Activated CD4-positive, alpha-beta T cell treated with anti-CD3 and anti-CD28 coated beads, Interleukin-2, amount 10 ng/mL, durations not matched to agents 24 days and 14 days (primary cell): ENCODE data around the gene GJA4. TPM values are rescaled to one million over a fixed set of nuclear protein-coding genes. Genes with fewer than 3 reads are reported as not detected.

ENCODE experiments used
- DNase-seq: peaks from one replicate; pipeline ENCODE4 v3.0.0; 2022
- H3K27ac Mint-ChIP-seq: one replicate; pipeline ENCODE4 v1.8.0; 2022; ENCODE audit warnings: mild to moderate bottlenecking, mixed read lengths
- H3K27me3 Mint-ChIP-seq: one replicate; pipeline ENCODE4 v1.8.0; 2022; ENCODE audit warnings: mixed read lengths
- H3K36me3 Mint-ChIP-seq: one replicate; pipeline ENCODE4 v1.8.0; 2022; ENCODE audit warnings: low read depth, mild to moderate bottlenecking, mixed read lengths
- H3K4me1 Mint-ChIP-seq: one replicate; pipeline ENCODE4 v1.8.0; 2021; ENCODE audit warnings: mixed read lengths
- H3K4me3 Mint-ChIP-seq: one replicate; pipeline ENCODE4 v1.8.0; 2022; ENCODE audit warnings: mild to moderate bottlenecking, moderate library complexity, mixed read lengths
- H3K9me3 Mint-ChIP-seq: one replicate; pipeline ENCODE4 v1.8.0; 2021; ENCODE audit warnings: mixed read lengths
- intact Hi-C: fragments of 100-400 bp; cut with micrococcal nuclease; formaldehyde crosslinking; loops from one replicate; pipeline ENCODE4 v1.15.1; 2023
- total RNA-seq: library from RNA; stranded (reverse); gene quantifications from 2 replicates; pipeline ENCODE4 v1.2.3, GENCODE V29; 2022

The GJA4 gene
- total RNA-seq, 1 donor from 2014 or later, result not detected

DNA sequence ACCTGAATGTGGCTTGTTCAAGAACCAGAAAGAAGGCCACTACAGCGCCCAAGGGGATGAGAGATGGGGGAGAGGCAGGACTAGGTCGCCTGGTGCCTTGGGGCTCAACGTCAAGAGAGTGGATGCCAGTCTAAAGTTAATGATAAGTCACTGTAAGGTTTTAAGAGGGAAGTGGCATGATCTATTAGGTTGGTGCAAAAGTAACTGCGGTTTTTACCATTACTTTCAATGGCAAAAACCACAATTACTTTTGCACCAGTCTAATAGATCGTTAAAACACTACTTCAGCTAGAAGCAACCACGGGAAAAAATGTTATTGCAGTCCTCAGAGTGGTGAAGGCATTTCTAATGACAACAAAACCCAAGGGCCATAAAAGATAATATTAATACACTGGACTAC is 14.4 kb upstream of the GJA4 start:
- Mint-ChIP-seq H3K4me1 (no peaks in the 10 kb centered on the region), H3K27me3 (peaks cover 36% of the 10 kb centered on the region), H3K9me3 (no peaks in the 10 kb centered on the region), H3K4me3 (no peak overlapping the region), H3K36me3 (no peaks in the 10 kb centered on the region), H3K27ac (no peak overlapping the region)
- intact Hi-C loops, result no loop called here
- DNase-seq, result no peak

DNA sequence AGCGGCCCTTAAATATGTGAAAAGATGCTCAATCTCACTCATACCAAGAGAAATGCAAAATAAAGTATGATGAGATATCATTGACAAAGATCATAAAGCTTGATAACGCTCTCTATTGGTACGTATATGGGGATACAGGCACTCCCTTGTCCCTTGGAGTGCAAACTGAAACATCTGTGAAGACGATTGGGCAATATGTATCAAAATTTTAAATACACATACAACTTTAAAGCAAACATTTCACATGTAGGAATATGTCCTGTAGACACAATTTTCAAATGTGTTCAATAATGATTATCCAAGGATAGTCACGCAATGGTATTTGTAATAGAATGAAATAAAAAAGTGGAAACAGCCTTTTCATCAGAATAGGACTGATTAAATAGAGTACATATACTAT is 13.8 kb upstream of the GJA4 start:
- Mint-ChIP-seq H3K4me1 (no peaks in the 10 kb centered on the region), H3K27ac (no peak overlapping the region), H3K4me3 (no peak overlapping the region), H3K27me3 (peaks cover 40% of the 10 kb centered on the region), H3K36me3 (no peaks in the 10 kb centered on the region), H3K9me3 (no peaks in the 10 kb centered on the region)
- intact Hi-C loops, result no loop called here
- DNase-seq, result no peak

DNA sequence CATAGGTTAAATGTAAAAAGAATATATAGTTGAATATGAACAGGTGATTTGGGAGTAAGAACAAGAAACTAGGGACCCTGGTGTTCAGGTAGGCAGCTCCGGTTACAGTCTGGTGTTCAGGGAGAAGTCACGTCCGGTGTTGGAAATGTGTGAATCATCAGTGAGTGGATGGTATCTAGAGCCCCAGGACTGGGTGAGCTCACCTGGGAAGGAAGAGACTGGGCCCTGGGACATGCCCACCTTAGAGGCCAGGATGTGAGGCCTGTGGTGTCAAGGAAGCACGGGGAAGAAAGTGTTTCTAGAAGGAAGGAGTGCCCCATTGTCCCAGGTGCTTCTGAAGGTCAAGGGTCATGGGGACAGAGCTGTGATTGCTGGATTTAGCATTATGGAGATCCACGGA is 13.3 kb upstream of the GJA4 start:
- peaks cover 42% of the 10 kb centered on the region for H3K27me3 Mint-ChIP-seq
- no peak overlapping the region for H3K27ac Mint-ChIP-seq
- no peak for DNase-seq
- H3K9me3 Mint-ChIP-seq, result no peaks in the 10 kb centered on the region
- H3K4me3 Mint-ChIP-seq, result no peak overlapping the region
- no peaks in the 10 kb centered on the region for H3K36me3 Mint-ChIP-seq
- intact Hi-C loops, result no loop called here
- H3K4me1 Mint-ChIP-seq, result no peaks in the 10 kb centered on the region

DNA sequence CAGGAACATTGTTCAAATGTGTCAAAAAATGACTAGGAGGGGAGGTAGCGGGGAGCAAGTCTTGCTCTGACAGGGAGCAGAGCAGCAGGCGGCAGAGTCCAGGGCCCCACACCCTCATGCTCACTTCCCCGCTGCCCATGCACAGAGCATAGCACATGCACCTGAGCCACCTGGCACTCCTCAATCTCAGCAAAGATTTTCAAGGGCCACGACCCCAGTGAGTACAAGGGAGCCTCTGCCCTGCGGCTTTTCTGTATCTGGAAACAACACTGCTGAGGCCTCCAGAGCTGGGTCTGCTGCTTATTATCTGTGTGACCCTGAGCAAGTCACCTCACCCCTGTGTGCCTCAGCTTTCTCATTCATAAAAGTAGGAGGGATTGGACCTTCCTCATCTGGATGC is 12.8 kb upstream of the GJA4 start:
- intact Hi-C loops, result no loop called here
- DNase-seq, result no peak
- Mint-ChIP-seq H3K36me3 (no peaks in the 10 kb centered on the region), H3K27me3 (peaks cover 42% of the 10 kb centered on the region), H3K4me1 (no peaks in the 10 kb centered on the region), H3K9me3 (no peaks in the 10 kb centered on the region), H3K27ac (no peak overlapping the region), H3K4me3 (no peak overlapping the region)

DNA sequence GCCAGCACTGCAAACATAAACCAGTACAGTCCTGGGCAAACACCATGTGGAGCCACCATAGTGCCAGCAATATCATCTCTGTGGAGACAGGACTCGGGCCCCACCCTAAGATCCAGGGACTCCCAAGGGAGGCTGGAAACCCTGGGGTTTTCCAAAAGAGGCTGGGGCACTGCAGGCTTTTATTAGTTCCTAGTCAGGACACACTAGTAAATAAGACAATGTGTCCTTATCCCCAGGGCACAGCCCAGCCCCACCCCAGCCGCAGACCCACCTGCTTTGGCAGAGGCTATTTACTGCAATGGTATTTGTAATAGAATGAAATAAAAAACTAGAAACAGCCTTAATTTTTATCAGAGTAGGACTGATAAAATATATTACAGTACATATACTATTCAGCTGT is 12.3 kb upstream of the GJA4 start:
- intact Hi-C loops, result no loop called here
- no peaks in the 10 kb centered on the region for H3K4me1 Mint-ChIP-seq
- no peak for DNase-seq
- no peak overlapping the region for H3K4me3 Mint-ChIP-seq
- H3K27ac Mint-ChIP-seq, result no peak overlapping the region
- H3K9me3 Mint-ChIP-seq, result no peaks in the 10 kb centered on the region
- no peaks in the 10 kb centered on the region for H3K36me3 Mint-ChIP-seq
- peaks cover 42% of the 10 kb centered on the region for H3K27me3 Mint-ChIP-seq

DNA sequence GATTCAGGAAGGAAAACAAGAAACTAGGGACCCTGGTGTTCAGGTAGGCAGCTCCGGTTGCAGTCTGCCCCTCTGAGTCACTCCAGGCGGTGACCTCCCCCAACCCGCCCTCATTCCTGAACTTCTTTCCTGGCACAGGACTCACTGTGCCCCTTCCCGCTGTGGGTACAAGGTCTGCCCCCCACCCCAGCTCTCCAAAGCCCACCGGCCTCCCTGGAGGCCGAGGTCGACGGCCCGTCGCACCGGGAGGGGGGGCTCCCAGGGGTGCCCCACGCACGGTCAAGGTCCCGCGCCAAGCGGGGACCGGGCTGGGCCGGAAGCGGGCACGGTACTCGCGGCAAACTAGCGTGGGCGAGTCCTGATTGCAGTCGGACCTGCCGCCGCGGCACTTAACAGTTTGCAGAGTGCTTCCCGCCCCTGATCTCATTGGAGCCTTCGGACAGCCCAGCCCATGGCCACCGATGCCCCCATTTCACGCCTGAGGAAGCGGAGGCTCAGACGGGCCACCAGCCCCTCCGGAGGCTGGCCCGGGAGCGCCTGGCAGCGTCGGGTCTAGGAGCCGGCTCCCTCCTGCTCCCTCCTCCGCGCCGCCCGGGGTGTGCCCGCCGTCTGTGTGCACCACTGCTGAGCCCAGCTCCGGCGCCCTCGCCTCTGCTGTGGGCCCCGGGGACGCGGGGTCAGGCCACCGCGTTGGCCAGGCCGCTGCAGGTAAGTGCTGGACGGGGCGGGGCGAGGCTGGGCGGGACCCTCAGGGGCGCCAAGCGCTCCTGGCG is 11.5 kb upstream of the GJA4 start, which contains the start of gene GJB3:
TSS of gene GJB3 (plus strand) at position 144 of the 773 bp plus-strand sequence. CDS start 3,549 bp downstream, outside the sequence.
- peaks cover 42% of the 10 kb centered on the region for H3K27me3 Mint-ChIP-seq
- H3K4me3 Mint-ChIP-seq, result no peak within 1 kb of the TSS
- no peaks in the 10 kb centered on the region for H3K4me1 Mint-ChIP-seq
- no peaks in the 10 kb centered on the region for H3K9me3 Mint-ChIP-seq
- H3K36me3 Mint-ChIP-seq, result no peaks in the 10 kb centered on the region
- H3K27ac Mint-ChIP-seq, result no peak within 1 kb of the TSS
- DNase-seq, result no peak
- intact Hi-C loops, result no loop called here

DNA sequence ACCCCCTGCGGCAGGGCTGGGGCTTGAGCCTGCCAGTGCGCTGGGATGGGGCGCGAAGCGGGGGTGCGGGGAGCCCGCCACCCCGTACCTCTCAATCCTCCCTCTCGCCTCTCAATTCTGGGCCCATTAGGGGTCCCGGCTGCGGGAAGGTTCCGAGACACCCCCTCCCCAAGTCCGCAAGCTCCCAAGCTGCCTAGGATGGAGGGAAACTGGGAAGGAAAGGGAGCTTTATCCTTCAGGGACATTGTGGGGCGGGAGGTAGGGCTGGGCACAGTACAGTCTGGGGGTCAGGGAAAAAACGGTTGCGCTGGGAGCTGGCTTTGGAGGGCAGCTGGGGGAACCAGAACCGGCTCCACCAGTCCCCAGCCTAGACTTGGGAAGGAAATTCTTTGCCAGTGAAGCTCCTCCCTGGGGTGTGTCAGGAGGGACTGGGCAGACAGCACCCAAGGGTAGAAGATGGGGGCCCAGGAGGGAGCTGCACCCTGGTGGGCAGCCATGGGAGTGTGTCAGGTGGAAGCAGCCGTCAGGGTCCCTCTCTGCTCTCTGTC is 10.9 kb upstream of the GJA4 start:
- Mint-ChIP-seq H3K9me3 (no peaks in the 10 kb centered on the region), H3K27ac (no peak overlapping the region), H3K4me3 (no peak overlapping the region), H3K27me3 (peaks cover 42% of the 10 kb centered on the region), H3K36me3 (no peaks in the 10 kb centered on the region), H3K4me1 (peaks cover 2% of the 10 kb centered on the region)
- no peak for DNase-seq
- intact Hi-C loops, result no loop called here

DNA sequence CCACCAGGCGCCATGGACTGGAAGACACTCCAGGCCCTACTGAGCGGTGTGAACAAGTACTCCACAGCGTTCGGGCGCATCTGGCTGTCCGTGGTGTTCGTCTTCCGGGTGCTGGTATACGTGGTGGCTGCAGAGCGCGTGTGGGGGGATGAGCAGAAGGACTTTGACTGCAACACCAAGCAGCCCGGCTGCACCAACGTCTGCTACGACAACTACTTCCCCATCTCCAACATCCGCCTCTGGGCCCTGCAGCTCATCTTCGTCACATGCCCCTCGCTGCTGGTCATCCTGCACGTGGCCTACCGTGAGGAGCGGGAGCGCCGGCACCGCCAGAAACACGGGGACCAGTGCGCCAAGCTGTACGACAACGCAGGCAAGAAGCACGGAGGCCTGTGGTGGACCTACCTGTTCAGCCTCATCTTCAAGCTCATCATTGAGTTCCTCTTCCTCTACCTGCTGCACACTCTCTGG is 8.0 kb upstream of the GJA4 start:
- H3K36me3 Mint-ChIP-seq, result no peaks in the 10 kb centered on the region
- H3K4me1 Mint-ChIP-seq, result peaks cover 3% of the 10 kb centered on the region
- H3K27me3 Mint-ChIP-seq, result peaks cover 27% of the 10 kb centered on the region
- no peaks in the 10 kb centered on the region for H3K9me3 Mint-ChIP-seq
- H3K4me3 Mint-ChIP-seq, result no peak overlapping the region
- no peak for DNase-seq
- intact Hi-C loops, result no loop called here
- H3K27ac Mint-ChIP-seq, result no peak overlapping the region

DNA sequence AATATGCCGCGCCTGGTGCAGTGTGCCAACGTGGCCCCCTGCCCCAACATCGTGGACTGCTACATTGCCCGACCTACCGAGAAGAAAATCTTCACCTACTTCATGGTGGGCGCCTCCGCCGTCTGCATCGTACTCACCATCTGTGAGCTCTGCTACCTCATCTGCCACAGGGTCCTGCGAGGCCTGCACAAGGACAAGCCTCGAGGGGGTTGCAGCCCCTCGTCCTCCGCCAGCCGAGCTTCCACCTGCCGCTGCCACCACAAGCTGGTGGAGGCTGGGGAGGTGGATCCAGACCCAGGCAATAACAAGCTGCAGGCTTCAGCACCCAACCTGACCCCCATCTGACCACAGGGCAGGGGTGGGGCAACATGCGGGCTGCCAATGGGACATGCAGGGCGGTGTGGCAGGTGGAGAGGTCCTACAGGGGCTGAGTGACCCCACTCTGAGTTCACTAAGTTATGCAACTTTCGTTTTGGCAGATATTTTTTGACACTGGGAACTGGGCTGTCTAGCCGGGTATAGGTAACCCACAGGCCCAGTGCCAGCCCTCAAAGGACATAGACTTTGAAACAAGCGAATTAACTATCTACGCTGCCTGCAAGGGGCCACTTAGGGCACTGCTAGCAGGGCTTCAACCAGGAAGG is 7.4 kb upstream of the GJA4 start:
- Mint-ChIP-seq H3K4me3 (no peak overlapping the region), H3K4me1 (peaks cover 7% of the 10 kb centered on the region), H3K9me3 (no peaks in the 10 kb centered on the region), H3K27ac (no peak overlapping the region), H3K36me3 (no peaks in the 10 kb centered on the region), H3K27me3 (peaks cover 21% of the 10 kb centered on the region)
- intact Hi-C loops, result no loop called here
- DNase-seq, result no peak

DNA sequence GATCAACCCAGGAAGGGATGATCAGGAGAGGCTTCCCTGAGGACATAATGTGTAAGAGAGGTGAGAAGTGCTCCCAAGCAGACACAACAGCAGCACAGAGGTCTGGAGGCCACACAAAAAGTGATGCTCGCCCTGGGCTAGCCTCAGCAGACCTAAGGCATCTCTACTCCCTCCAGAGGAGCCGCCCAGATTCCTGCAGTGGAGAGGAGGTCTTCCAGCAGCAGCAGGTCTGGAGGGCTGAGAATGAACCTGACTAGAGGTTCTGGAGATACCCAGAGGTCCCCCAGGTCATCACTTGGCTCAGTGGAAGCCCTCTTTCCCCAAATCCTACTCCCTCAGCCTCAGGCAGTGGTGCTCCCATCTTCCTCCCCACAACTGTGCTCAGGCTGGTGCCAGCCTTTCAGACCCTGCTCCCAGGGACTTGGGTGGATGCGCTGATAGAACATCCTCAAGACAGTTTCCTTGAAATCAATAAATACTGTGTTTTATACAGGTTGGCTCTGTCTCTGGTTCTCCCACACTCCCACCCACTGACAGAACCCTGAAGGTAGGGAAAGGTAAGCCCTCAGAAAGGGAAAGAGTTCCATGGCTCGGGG is 6.8 kb upstream of the GJA4 start:
- Mint-ChIP-seq H3K4me1 (peaks cover 11% of the 10 kb centered on the region), H3K27me3 (peaks cover 17% of the 10 kb centered on the region), H3K27ac (no peak overlapping the region), H3K4me3 (no peak overlapping the region), H3K9me3 (no peaks in the 10 kb centered on the region), H3K36me3 (no peaks in the 10 kb centered on the region)
- DNase-seq, result no peak
- intact Hi-C loops, result loop anchor here (1.0 kb wide), 2 partner anchors 66 to 80 kb away; no protein-coding TSS in a partner anchor

DNA sequence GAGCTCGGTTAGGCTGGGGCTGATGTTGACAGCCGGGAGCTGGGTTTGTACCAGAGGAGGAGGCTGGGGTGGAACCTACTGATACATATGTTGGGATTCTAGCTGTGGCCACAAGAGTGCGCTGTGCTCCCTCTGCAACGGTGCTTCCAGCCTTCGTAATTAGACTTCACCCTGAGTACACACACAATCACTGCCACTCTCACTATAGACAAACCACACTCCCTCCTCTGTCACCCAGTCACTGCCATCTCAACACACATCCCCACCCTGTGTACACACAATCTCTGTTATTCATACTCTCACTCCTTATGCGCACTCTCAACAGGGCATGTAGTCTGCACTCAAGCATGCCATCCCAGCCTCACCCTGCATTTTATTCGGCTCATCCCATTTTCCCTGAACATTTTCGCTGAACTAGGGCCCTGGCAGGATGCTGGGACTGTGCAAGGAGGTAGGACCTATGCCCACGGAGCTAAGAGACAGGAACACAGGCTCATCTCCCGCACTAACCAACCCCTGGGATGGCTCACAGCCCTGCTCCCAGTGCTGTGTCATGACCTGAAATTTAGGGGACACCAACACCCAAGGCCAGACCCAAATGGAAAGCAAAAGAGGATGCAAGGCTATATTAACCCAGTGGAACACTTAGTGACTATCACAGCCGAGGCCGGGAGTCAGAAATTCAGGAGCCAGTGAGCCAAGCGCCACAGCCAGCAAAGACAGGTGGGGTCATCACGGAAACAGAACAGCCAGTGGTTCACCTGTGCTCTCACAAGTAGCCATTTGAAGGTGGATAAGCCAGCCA is 6.1 kb upstream of the GJA4 start:
- intact Hi-C loops, result loop anchor here (1.0 kb wide), 2 partner anchors 66 to 80 kb away; no protein-coding TSS in a partner anchor
- Mint-ChIP-seq H3K4me3 (no peak overlapping the region), H3K4me1 (peaks cover 11% of the 10 kb centered on the region), H3K36me3 (no peaks in the 10 kb centered on the region), H3K9me3 (no peaks in the 10 kb centered on the region), H3K27me3 (peaks cover 17% of the 10 kb centered on the region), H3K27ac (no peak overlapping the region)
- DNase-seq, result peak; percentile 88

DNA sequence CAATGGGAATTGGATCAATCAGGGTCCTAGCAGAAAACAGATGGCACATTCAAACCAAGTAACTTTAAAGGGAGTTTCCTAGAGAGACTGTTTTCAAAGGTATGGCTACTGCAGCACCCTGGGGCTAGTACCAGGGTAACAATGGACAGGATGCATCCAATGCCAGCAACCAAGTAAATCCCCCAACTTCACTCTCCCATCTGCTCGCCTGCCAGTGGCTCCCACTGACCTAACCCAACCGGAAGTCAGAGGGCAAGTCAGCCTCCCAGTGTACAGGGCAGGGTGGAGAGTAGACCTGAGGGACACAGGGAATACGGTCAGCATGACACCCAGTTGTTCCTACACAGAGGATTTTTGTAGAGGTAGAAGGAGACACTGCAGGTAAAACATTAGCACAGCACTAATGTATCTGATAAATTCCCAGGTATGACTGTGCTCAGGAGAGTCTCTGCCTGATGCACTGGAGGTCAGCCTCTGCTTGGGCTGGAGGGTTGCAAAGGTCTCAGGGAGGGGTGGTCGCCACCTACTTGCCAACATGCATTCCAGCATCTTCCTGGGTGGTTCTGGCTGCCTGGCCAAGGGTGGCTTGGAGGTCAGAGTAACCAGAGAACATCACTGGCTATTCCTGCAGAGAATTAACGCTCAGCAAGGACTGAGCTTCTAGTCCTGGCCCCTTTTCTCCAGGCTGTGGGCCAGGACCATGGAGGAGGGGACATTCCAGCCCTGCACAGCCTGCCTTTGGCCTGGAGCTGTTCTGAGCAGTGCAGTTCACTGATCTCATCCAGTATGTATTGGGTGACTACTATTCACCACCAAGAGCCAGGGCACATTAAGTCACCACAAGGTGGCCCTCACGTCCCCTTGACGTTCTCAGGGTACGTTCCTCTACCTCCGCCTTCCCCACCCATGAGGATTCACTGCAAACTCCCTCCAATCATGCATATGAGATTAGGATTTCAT is 5.1 kb upstream of the GJA4 start:
- intact Hi-C loops, result no loop called here
- no peak overlapping the region for H3K27ac Mint-ChIP-seq
- no peaks in the 10 kb centered on the region for H3K36me3 Mint-ChIP-seq
- no peak overlapping the region for H3K4me3 Mint-ChIP-seq
- H3K4me1 Mint-ChIP-seq, result peaks cover 14% of the 10 kb centered on the region
- DNase-seq, result no peak
- H3K27me3 Mint-ChIP-seq, result peaks cover 17% of the 10 kb centered on the region
- H3K9me3 Mint-ChIP-seq, result no peaks in the 10 kb centered on the region
